Spleen (tissue), 11 donors: ENCODE data around the gene ABCC1. TPM values are rescaled to one million over a fixed set of nuclear protein-coding genes. Genes with fewer than 3 reads are reported as not detected.

ENCODE experiments used
- DNase-seq: peaks from one replicate; pipeline ENCODE4 v3.0.0-alpha.2; 2020
- H3K27ac ChIP-seq, 8 donors: fragments of 200-600 bp; sonication (generic) in 7 of 8; 1 replicate in 4 of 8; 2 replicates in 4 of 8; pipeline versions ENCODE4 v1.5.0 to v1.8.0; 2016 to 2021; ENCODE audit warnings: inconsistent platforms in 4 of 8, mild to moderate bottlenecking in 4 of 8, moderate library complexity in 1 of 8
- H3K27me3 ChIP-seq, 7 donors: fragments of 200-600 bp; sonication (generic) in 6 of 7; replicated peaks in 1 of 7; 1 replicate in 4 of 7; 2 replicates in 3 of 7; pipeline versions ENCODE4 v1.5.0 to v1.8.0; 2016 to 2021; ENCODE audit warnings: inconsistent platforms in 3 of 7, mild to moderate bottlenecking in 1 of 7
- H3K36me3 ChIP-seq, 6 donors: fragments of 200-600 bp; sonication (generic) in 5 of 6; 1 replicate in 4 of 6; 2 replicates in 2 of 6; pipeline versions ENCODE4 v1.5.0 to v1.8.0; 2016 to 2021; ENCODE audit warnings: inconsistent platforms in 2 of 6
- H3K4me1 ChIP-seq, 6 donors: fragments of 200-600 bp; sonication (generic) in 5 of 6; 1 replicate in 3 of 6; 2 replicates in 3 of 6; pipeline versions ENCODE4 v1.5.0 to v1.8.0; 2016 to 2021; ENCODE audit warnings: inconsistent platforms in 3 of 6
- H3K4me3 ChIP-seq, 8 donors: fragments of 200-600 bp; sonication (generic) in 7 of 8; 1 replicate in 4 of 8; 2 replicates in 4 of 8; pipeline versions ENCODE4 v1.5.0 to v1.8.0; 2016 to 2021; ENCODE audit warnings: inconsistent platforms in 4 of 8, mild to moderate bottlenecking in 4 of 8, moderate library complexity in 2 of 8
- H3K9me3 ChIP-seq, 8 donors: fragments of 200-600 bp; sonication (generic) in 7 of 8; 1 replicate in 4 of 8; 2 replicates in 4 of 8; pipeline versions ENCODE4 v1.5.0 to v1.8.0; 2016 to 2021; ENCODE audit warnings: inconsistent platforms in 4 of 8
- POLR2A ChIP-seq, 3 donors: fragments of 450-650 bp; IDR thresholded peaks; one replicate each; pipeline ENCODE4 v1.5.1; 2017; ENCODE audit warnings: antibody characterized with exemption in 3 of 3, mild to moderate bottlenecking in 1 of 3
- POLR2AphosphoS5 ChIP-seq, 3 donors: sonication (generic); formaldehyde crosslinking; IDR thresholded peaks; one replicate each; pipeline ENCODE4 v1.5.1; 2017; ENCODE audit warnings: antibody characterized with exemption in 3 of 3
- WGBS, 5 donors: extraction: QIAGEN DNeasy Blood & Tissue Kit in 3 of 5; methylation state at CpG; one replicate each; pipeline versions ENCODE4 v1.1.5 to v1.1.7; 2013 to 2018; 5-methylcytosine and 5-hydroxymethylcytosine counted together
- intact Hi-C: fragments of 100-400 bp; cut with DNase I; formaldehyde crosslinking; loops from one replicate; pipeline ENCODE4 v1.15.0; 2023; ENCODE audit warnings: low total_unique reads
- polyA plus RNA-seq, 3 donors: library from polyadenylated mRNA; stranded (reverse); fragments of 200-250 nt; gene quantifications; one replicate each; pipeline ENCODE4 v1.2.1, GENCODE V29; 2013
- total RNA-seq, 7 donors: library from RNA; depleted of rRNA in 3 of 7; stranded (reverse); fragments of >200 nt in 3 of 7; fragmentation: NEBNext Ultra II Directional in 4 of 7; extraction: Animal tissue kit (Norgen Biotek cat#: 25700) in 4 of 7; gene quantifications; one replicate each; pipeline versions ENCODE4 v1.1.0 to v1.2.1, GENCODE V29; 2016 to 2021
- TF ChIP-seq, protein P1 (sequence below), 11 experiments: fragments of 200-600 bp in 7 of 11; fragments of 450-650 bp in 4 of 11; sonication (generic) in 4 of 11; IDR thresholded peaks in 8 of 11; conservative IDR thresholded peaks in 3 of 11; 1 replicate in 7 of 11; 2 replicates in 4 of 11; pipeline versions ENCODE4 v1.4.0 to v1.8.0; 2016 to 2021; ENCODE audit warnings: antibody characterized with exemption in 11 of 11, inconsistent platforms in 4 of 11, mild to moderate bottlenecking in 1 of 11
- donor health status: healthy with polysubstance abuse.
- donor health status: DM: no; HTN: no; CAD: no; lungs with moderate emphysema.
- donor health status: DM: no; HTN: no; CAD: no.
- donor health status: Bipolar disorder and iron deficiency.
- donor health status: healthy.
- donor health status: DM: no; HTN: no; CAD: no.
- donor health status: DM: yes; HTN: yes; CAD: no.

ABCC1 gene
- total and polyA plus RNA-seq, 10 donors, result 7.8 to 65.7 (median 52.5) TPM

DNA sequence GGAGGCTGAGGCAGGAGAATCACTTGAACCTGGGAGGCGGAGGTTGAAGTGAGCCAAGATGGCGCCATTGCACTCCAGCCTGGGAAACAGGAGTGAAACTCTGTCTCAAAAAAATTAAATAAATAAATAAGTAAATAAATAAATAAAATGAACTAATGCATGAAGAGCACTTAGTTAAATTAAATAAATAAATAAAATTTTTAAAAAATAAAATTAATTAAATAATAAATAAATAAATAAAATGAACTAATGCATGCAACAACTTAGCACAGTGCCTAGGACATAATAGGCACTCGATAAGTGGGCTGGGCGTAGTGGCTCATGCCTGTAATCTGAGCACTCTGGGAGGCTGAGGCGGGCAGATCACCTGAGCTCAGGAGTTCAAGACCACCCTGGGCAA lies 45.5 kb upstream of the ABCC1 start:
- no peaks in the 10 kb centered on the region for H3K27me3 ChIP-seq
- TF ChIP-seq, protein P1, sequence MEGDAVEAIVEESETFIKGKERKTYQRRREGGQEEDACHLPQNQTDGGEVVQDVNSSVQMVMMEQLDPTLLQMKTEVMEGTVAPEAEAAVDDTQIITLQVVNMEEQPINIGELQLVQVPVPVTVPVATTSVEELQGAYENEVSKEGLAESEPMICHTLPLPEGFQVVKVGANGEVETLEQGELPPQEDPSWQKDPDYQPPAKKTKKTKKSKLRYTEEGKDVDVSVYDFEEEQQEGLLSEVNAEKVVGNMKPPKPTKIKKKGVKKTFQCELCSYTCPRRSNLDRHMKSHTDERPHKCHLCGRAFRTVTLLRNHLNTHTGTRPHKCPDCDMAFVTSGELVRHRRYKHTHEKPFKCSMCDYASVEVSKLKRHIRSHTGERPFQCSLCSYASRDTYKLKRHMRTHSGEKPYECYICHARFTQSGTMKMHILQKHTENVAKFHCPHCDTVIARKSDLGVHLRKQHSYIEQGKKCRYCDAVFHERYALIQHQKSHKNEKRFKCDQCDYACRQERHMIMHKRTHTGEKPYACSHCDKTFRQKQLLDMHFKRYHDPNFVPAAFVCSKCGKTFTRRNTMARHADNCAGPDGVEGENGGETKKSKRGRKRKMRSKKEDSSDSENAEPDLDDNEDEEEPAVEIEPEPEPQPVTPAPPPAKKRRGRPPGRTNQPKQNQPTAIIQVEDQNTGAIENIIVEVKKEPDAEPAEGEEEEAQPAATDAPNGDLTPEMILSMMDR (IDR thresholded peaks at IDR 0.05 in 8 of 11, conservative IDR thresholded peaks at IDR 0.05 in 3 of 11), result no peak
- TF ChIP-seq POLR2AphosphoS5 (IDR thresholded peaks at IDR 0.05), result no peak
- TF ChIP-seq POLR2A (IDR thresholded peaks at IDR 0.05), result no peak
- no peaks in the 10 kb centered on the region for H3K36me3 ChIP-seq
- no peak for DNase-seq
- H3K27ac ChIP-seq, result no peak overlapping the region
- whole genome bisulfite sequencing, 5 donors, result 92 to 100% (median 95%) methylated on average over 5 of the region's 5 CpGs
- H3K9me3 ChIP-seq, result peaks cover 0 to 10% (median 5%) of the 10 kb centered on the region in 8 donors
- intact Hi-C loops, result no loop called here
- peaks cover 0 to 17% (median 0%) of the 10 kb centered on the region in 6 donors for H3K4me1 ChIP-seq
- no peak overlapping the region for H3K4me3 ChIP-seq

GRCh38 chr16:15906439-15906838 lies 43.0 kb upstream of the ABCC1 start:
- no peak overlapping the region for H3K27ac ChIP-seq
- no peak overlapping the region for H3K4me3 ChIP-seq
- no peak for TF ChIP-seq POLR2A (IDR thresholded peaks at IDR 0.05)
- TF ChIP-seq, protein P1 (IDR thresholded peaks at IDR 0.05 in 8 of 11, conservative IDR thresholded peaks at IDR 0.05 in 3 of 11), result no peak
- TF ChIP-seq POLR2AphosphoS5 (IDR thresholded peaks at IDR 0.05), result no peak
- H3K36me3 ChIP-seq, result no peaks in the 10 kb centered on the region
- peaks cover 0 to under 1% (median 0%) of the 10 kb centered on the region in 6 donors for H3K4me1 ChIP-seq
- intact Hi-C loops, result no loop called here
- peaks cover 0 to 10% (median 5%) of the 10 kb centered on the region in 8 donors for H3K9me3 ChIP-seq
- H3K27me3 ChIP-seq, result no peaks in the 10 kb centered on the region
- no peak for DNase-seq
- WGBS, 5 donors, result 82 to 94% (median 91%) methylated on average over 2 of the region's 2 CpGs

GRCh38 chr16:15907863-15908478 lies 41.4 kb upstream of the ABCC1 start:
- Histone ChIP-seq H3K27ac (no peak overlapping the region), H3K27me3 (no peaks in the 10 kb centered on the region), H3K36me3 (no peaks in the 10 kb centered on the region), H3K4me3 (no peak overlapping the region), H3K4me1 (peaks cover 0 to 8% (median 0%) of the 10 kb centered on the region in 6 donors), H3K9me3 (peaks cover 0 to 10% (median 5%) of the 10 kb centered on the region in 8 donors)
- intact Hi-C loops, result no loop called here
- no peak for TF ChIP-seq POLR2A (IDR thresholded peaks at IDR 0.05)
- TF ChIP-seq, protein P1 (IDR thresholded peaks at IDR 0.05 in 8 of 11, conservative IDR thresholded peaks at IDR 0.05 in 3 of 11), result no peak
- TF ChIP-seq POLR2AphosphoS5 (IDR thresholded peaks at IDR 0.05), result no peak
- WGBS, 5 donors, result 68 to 86% (median 77%) methylated on average over 7 of the region's 7 CpGs
- DNase-seq, result no peak

DNA sequence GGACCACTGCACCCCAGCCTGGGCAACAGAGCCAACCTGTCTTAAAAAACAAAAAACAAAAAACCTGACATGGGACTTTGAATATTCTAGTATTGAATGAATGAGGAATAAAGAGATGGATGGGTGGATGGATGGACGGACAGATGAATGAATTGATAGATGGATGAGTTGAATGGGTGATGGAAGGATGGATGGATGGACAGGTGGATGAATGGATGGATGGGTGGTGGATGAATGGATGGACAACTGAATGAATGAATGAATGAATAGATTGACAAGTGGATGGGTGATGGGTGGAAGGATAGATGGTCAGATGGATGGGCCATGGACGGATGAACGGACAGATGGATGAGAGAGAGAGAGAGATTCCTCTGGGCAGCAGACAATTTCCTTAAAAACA lies 38.2 kb upstream of the ABCC1 start:
- H3K4me1 ChIP-seq, result peaks cover 0 to 11% (median 0%) of the 10 kb centered on the region in 6 donors
- H3K4me3 ChIP-seq, result no peak overlapping the region
- H3K9me3 ChIP-seq, result peaks cover 0 to 6% (median 4%) of the 10 kb centered on the region in 8 donors
- no peak for DNase-seq
- 92 to 97% (median 94%) methylated on average over 3 of the region's 3 CpGs for WGBS, 5 donors
- no peak overlapping the region for H3K27ac ChIP-seq
- H3K27me3 ChIP-seq, result no peaks in the 10 kb centered on the region
- intact Hi-C loops, result no loop called here
- TF ChIP-seq POLR2A (IDR thresholded peaks at IDR 0.05) (no peak), POLR2AphosphoS5 (IDR thresholded peaks at IDR 0.05) (no peak)
- TF ChIP-seq, protein P1 (IDR thresholded peaks at IDR 0.05 in 8 of 11, conservative IDR thresholded peaks at IDR 0.05 in 3 of 11), result no peak
- H3K36me3 ChIP-seq, result no peaks in the 10 kb centered on the region
